ENCODE results near the gene PBX4. TPM values are rescaled to one million over a fixed set of nuclear protein-coding genes. Genes with fewer than 3 reads are reported as not detected.

PBX4 gene
- total and polyA plus RNA-seq, 2 of the 8 experiments (the other 6 are each of a cell fraction or from before 2014, with no cell fraction given) = 3.4 to 3.8 TPM

DNA sequence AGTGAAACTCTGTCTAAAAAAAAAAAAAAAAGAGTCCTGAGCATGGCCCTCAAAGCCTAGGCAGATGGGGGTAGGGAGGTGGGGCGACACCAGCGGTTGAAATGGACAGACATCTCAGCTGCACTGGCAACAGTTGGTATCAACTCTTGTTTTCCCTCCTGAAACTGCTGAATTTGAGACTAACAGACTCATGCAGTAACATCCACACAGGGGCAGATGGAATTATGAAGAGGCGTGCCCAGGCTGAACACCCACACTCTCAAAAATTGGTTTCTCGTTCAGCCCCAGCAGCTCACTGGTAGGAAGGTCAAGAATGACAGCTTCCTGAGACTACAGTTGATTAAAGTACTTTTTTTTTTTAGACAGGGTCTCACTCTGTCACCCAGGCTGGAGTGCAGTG lies 24.1 kb downstream of the PBX4 start:
- no peaks in the 10 kb centered on the region for H3K36me3 ChIP-seq (ENCODE audit: control insufficient read depth in 2 of 4, insufficient read depth in 4 of 4, low read length in 3 of 4)
- ChIA-PET CTCF (ENCODE audit: partially characterized antibody) (interaction anchor here (0.6 to 1.0 kb wide), 2 partner anchors 11 to 97 kb away, joined by 3 read pairs; no protein-coding TSS in a partner anchor), POLR2A (ENCODE audit: partially characterized antibody) (interaction anchor here (0.6 to 1.2 kb wide), 2 partner anchors 8 to 38 kb away, joined by 3 to 4 read pairs; no protein-coding TSS in a partner anchor)
- no peak overlapping the region; the same call in 1 of the 2 replicates for H4K8ac ChIP-seq (ENCODE audit: extremely low read depth, insufficient read depth, low read length)
- H4K91ac ChIP-seq (replicated peaks; ENCODE audit: insufficient read length, low read length) = no peak overlapping the region
- no peak overlapping the region for H2BK12ac ChIP-seq (ENCODE audit: low read depth, low read length)
- DNase-seq (ENCODE audit: low read depth in 1 of 2, low spot score in 2 of 2) (no peak), FAIRE-seq (no peak)
- peaks cover 5 to 12% (median 9%) of the 10 kb centered on the region in 4 experiments for H3K4me1 ChIP-seq (replicated peaks in 1 of 4; ENCODE audit: control insufficient read depth in 3 of 4, insufficient read depth in 4 of 4, low read length in 3 of 4)
- H3K9me3 ChIP-seq (ENCODE audit: insufficient read depth in 2 of 2, low read depth in 1 of 2, low read length in 1 of 2) = no peaks in the 10 kb centered on the region
- H2BK120ac ChIP-seq (replicated peaks; ENCODE audit: low read depth, low read length) = no peak overlapping the region
- no peak overlapping the region for H2BK5ac ChIP-seq (ENCODE audit: low read depth, low read length)
- H3K18ac ChIP-seq (ENCODE audit: extremely low read depth, low read length) = no peak overlapping the region
- no peaks in the 10 kb centered on the region for H3K23me2 ChIP-seq (ENCODE audit: low read depth, low read length)
- WGBS, 2 experiments (ENCODE audit: extremely low coverage in 1 of 2, insufficient coverage in 1 of 2, insufficient read length in 1 of 2, insufficient replicate concordance in 2 of 2, low coverage in 1 of 2, low lambda C conversion rate in 2 of 2, missing lambda C conversion rate in 1 of 2) = 93% methylated on average over 4 of the region's 4 CpGs; no CpG with 5 or more reads in 1 of the 2 experiments
- no peak overlapping the region for H3K4ac ChIP-seq (replicated peaks; ENCODE audit: insufficient read length, low read depth, low read length)
- H2AFZ ChIP-seq (ENCODE audit: low read length) = no peak overlapping the region
- no peak overlapping the region for H3K23ac ChIP-seq (ENCODE audit: insufficient read length)
- H3K4me2 ChIP-seq (ENCODE audit: insufficient read depth in 1 of 2, low read depth in 2 of 2, low read length in 2 of 2) = no peak overlapping the region
- no peaks in the 10 kb centered on the region for H3K79me2 ChIP-seq (ENCODE audit: control insufficient read depth in 1 of 2, insufficient read depth in 2 of 2, low read length in 2 of 2)
- H3K27me3 ChIP-seq (replicated peaks in 1 of 4; ENCODE audit: control insufficient read depth in 3 of 4, extremely low read depth in 1 of 4, insufficient read depth in 3 of 4, low read length in 3 of 4) = no peaks in the 10 kb centered on the region
- no peak overlapping the region for H3K27ac ChIP-seq (ENCODE audit: low read depth, low read length)
- no peak overlapping the region for H2AK5ac ChIP-seq (ENCODE audit: low read depth, low read length)
- H2BK20ac ChIP-seq (ENCODE audit: low read length) = no peak overlapping the region
- H3K9ac ChIP-seq (replicated peaks in 1 of 4; ENCODE audit: extremely low read depth in 1 of 4, low read depth in 3 of 4, low read length in 3 of 4) = no peak overlapping the region
- H2BK15ac ChIP-seq (ENCODE audit: low read length) = no peak overlapping the region
- no peak overlapping the region for H3K14ac ChIP-seq (ENCODE audit: insufficient read length)
- H3K4me3 ChIP-seq (ENCODE audit: extremely low read depth in 1 of 4, insufficient read depth in 2 of 4, low read depth in 3 of 4, low read length in 4 of 4) = no peak overlapping the region
- H3K56ac ChIP-seq (replicated peaks; ENCODE audit: insufficient read length, low read depth, low read length) = no peak overlapping the region
- no peaks in the 10 kb centered on the region for H4K20me1 ChIP-seq (replicated peaks in 1 of 2; ENCODE audit: control insufficient read depth in 1 of 2, insufficient read depth in 2 of 2, low read length in 2 of 2)
- H4K5ac ChIP-seq (ENCODE audit: insufficient read length, low read depth, low read length) = no peak overlapping the region
- no peaks in the 10 kb centered on the region for H3K79me1 ChIP-seq (ENCODE audit: low read depth, low read length)
- TF ChIP-seq, protein P1, sequence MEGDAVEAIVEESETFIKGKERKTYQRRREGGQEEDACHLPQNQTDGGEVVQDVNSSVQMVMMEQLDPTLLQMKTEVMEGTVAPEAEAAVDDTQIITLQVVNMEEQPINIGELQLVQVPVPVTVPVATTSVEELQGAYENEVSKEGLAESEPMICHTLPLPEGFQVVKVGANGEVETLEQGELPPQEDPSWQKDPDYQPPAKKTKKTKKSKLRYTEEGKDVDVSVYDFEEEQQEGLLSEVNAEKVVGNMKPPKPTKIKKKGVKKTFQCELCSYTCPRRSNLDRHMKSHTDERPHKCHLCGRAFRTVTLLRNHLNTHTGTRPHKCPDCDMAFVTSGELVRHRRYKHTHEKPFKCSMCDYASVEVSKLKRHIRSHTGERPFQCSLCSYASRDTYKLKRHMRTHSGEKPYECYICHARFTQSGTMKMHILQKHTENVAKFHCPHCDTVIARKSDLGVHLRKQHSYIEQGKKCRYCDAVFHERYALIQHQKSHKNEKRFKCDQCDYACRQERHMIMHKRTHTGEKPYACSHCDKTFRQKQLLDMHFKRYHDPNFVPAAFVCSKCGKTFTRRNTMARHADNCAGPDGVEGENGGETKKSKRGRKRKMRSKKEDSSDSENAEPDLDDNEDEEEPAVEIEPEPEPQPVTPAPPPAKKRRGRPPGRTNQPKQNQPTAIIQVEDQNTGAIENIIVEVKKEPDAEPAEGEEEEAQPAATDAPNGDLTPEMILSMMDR (IDR thresholded peaks at IDR 0.05; ENCODE audit: control extremely low read depth in 1 of 3, insufficient read depth in 1 of 3, low read depth in 1 of 3, low read length in 3 of 3) = no peak
- TF ChIP-seq SAP30 (IDR thresholded peaks at IDR 0.05; ENCODE audit: insufficient read depth, insufficient replicate concordance, low read length) (no peak), JUN (IDR thresholded peaks at IDR 0.05; ENCODE audit: low read depth, low read length) (no peak), KDM1A (IDR thresholded peaks at IDR 0.05; ENCODE audit: borderline replicate concordance, low read length) (no peak), HDAC6 (IDR thresholded peaks at IDR 0.05; ENCODE audit: low read depth, low read length) (no peak), SP1 (IDR thresholded peaks at IDR 0.05; ENCODE audit: low read depth, low read length) (no peak), RFX5 (IDR thresholded peaks at IDR 0.05; ENCODE audit: borderline replicate concordance, low read depth, low read length) (no peak)
- TF ChIP-seq, protein P2, sequence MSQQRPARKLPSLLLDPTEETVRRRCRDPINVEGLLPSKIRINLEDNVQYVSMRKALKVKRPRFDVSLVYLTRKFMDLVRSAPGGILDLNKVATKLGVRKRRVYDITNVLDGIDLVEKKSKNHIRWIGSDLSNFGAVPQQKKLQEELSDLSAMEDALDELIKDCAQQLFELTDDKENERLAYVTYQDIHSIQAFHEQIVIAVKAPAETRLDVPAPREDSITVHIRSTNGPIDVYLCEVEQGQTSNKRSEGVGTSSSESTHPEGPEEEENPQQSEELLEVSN (IDR thresholded peaks at IDR 0.05) = no peak
- TF ChIP-seq, protein P3, sequence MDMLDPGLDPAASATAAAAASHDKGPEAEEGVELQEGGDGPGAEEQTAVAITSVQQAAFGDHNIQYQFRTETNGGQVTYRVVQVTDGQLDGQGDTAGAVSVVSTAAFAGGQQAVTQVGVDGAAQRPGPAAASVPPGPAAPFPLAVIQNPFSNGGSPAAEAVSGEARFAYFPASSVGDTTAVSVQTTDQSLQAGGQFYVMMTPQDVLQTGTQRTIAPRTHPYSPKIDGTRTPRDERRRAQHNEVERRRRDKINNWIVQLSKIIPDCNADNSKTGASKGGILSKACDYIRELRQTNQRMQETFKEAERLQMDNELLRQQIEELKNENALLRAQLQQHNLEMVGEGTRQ (IDR thresholded peaks at IDR 0.05; ENCODE audit: low read length) = no peak
